HG03432 (cell line): ENCODE data around the gene PLEKHN1.

Experiments used
- ATAC-seq: cut with Tn5 transposase; IDR thresholded peaks from one replicate; pipeline ENCODE4 v1.9.1; 2021; ENCODE audit warnings: mild to moderate bottlenecking, moderate library complexity; ENCODE audit not compliant: unreplicated experiment

PLEKHN1 gene

GRCh38 chr1:1023700-1024099 is 57.4 kb downstream of the PLEKHN1 start:
- ATAC-seq = no peak

DNA sequence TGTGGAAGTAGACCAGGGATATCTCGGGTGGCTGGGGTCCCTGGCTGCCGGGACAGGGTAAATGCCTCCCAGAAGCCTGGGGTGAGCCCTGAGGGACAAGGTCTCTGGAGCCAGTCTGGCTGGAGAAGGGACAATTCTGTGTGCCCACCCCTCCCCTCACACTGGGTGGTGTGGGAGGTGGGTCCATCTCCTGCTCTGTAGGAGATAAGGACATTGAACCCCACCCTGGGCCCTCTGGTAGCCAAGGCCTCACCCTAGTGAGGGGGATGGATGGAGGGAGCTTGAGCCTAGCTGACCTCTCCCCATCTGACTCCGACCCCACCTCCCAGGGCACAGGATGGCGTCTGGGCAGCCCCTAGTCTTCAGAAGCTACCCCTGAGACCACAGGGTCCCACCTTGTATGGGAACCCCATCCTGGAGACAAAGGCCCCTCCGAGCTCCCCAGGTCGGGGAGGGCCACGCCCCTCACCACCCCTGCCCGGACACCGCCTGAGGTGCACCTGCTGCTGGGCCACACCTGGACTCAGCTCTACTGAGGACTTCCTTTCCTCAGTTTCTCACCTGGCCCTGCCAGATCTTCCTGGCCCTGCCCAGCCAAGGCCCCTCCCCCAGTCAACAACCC is 58.0 kb downstream of the PLEKHN1 start:
- ATAC-seq = no peak

- no peak for ATAC-seq
These were observed 58.8 kb downstream of the PLEKHN1 start for GRCh38 chr1:1024771-1025699.
